C4-2B (cell line): Measurements from ENCODE around the gene DUOX1.
A peak's percentile ranks its signal among the peaks of the same experiment; 100 is the strongest.
"Not testable (repeated sequence)": the region's sequence is repeated elsewhere in the genome, so short reads cannot be mapped to it uniquely, and the experiment has no call there.

Experiments used
- H3K27ac ChIP-seq: fragments of 450-650 bp; 2 replicates; pipeline ENCODE4 v1.5.1; 2017
- ZFX ChIP-seq: fragments of 450-650 bp; IDR thresholded peaks from 2 replicates; pipeline ENCODE4 v1.6.1; 2017
- TF ChIP-seq, protein P1 (sequence below): fragments of 450-650 bp; conservative IDR thresholded peaks from 2 replicates; pipeline ENCODE4 v1.5.1; 2017; ENCODE audit warnings: mild to moderate bottlenecking

DUOX1 gene

DNA sequence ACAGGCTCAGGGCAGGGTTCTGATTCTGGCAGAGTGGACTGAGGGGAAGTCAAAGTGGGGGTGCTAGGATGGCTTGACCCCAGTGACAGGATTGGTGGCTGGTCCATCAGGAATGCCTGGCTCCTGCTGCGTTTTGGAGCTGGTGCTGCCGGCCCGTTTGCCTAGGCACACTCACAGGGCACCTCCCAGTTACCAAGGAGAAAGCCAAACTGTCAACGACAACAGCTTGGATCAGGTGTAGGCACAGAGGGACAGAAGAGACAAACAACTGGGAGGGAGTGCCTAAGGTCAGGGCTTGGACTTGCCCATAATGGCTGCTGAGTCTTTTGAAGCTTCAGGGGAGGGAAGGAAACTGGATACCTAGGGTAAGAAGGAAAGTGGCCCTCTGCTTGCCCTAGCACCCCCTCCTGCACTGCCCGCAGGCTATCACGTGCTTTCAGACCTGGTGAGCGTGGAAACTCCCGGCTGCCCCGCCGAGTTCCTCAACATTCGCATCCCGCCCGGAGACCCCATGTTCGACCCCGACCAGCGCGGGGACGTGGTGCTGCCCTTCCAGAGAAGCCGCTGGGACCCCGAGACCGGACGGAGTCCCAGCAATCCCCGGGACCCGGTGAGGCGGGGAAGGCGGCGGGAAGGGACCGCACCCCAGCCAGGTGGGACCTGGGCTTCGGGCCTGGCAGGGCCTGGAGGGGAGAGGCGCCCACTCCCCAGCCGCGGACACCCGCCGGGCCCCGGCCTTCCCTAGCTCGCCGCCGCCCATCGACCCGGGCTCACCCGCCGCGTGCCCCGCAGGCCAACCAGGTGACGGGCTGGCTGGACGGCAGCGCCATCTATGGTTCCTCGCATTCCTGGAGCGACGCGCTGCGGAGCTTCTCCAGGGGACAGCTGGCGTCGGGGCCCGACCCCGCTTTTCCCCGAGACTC, 5.1 kb downstream of the DUOX1 start:
- H3K27ac ChIP-seq, result no peak overlapping the region
- TF ChIP-seq, protein P1, sequence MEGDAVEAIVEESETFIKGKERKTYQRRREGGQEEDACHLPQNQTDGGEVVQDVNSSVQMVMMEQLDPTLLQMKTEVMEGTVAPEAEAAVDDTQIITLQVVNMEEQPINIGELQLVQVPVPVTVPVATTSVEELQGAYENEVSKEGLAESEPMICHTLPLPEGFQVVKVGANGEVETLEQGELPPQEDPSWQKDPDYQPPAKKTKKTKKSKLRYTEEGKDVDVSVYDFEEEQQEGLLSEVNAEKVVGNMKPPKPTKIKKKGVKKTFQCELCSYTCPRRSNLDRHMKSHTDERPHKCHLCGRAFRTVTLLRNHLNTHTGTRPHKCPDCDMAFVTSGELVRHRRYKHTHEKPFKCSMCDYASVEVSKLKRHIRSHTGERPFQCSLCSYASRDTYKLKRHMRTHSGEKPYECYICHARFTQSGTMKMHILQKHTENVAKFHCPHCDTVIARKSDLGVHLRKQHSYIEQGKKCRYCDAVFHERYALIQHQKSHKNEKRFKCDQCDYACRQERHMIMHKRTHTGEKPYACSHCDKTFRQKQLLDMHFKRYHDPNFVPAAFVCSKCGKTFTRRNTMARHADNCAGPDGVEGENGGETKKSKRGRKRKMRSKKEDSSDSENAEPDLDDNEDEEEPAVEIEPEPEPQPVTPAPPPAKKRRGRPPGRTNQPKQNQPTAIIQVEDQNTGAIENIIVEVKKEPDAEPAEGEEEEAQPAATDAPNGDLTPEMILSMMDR, result no peak
- TF ChIP-seq ZFX, result no peak

DNA sequence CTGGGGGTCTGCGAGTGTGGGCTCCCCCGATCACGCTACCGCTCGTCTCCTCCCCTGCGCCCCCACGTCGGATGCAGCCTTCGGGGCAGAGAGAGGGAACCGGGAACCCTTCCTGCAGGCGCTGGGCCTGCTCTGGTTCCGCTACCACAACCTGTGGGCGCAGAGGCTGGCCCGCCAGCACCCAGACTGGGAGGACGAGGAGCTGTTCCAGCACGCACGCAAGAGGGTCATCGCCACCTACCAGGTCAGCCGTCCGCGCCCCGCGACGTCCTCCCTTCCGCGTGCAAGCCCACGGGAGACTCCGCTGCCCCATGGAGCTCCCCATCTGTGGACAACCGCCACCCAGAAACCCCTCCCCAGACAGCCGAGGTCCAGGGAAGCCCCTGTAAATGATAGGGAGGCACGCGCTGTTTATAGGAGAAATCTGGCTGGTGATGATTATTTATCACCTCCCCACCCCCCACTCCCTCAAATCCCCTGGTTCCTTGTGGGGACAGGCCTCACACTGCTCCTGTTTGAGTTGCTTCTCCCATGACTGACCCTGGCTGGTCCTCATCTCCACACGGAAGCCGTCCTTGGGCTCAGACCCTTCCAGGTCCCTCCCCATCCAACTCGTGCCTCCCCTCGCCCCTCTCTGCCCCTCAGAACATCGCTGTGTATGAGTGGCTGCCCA, 6.0 kb downstream of the DUOX1 start:
- H3K27ac ChIP-seq, result not testable (repeated sequence)

DNA sequence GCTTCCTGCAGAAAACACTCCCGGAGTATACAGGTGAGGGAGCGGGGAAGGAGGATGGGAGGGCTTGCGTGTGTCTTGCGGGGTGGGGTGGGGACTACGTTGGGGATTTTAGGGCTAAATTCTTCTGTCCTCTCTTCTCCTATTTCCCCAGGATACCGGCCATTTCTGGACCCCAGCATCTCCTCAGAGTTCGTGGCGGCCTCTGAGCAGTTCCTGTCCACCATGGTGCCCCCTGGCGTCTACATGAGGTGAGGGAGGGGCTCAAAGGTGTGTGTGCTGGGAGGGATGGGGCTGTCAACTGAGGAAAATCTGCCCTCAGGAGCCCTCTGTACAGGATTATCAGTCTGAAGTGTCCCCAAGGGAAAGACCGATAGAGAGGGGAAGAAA, 6.6 kb downstream of the DUOX1 start:
- TF ChIP-seq, protein P1, result no peak
- TF ChIP-seq ZFX, result no peak

DNA sequence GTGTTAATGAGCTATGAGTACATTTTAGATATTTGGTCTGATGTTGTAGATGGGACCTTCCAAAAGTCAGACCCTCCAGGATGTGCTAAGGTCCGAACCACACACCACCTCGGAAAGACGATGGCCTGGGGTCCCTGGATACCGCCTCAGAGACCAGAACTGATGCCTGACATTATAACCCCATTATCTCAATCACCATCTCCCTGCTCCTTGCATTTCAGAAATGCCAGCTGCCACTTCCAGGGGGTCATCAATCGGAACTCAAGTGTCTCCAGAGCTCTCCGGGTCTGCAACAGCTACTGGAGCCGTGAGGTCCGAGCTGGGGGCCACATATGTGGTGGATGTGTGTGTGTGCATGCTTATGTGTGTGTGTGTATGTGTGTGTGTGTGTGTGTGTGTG, 7.9 kb downstream of the DUOX1 start:
- peak overlapping the region; percentile 83; the same call in 1 of the 2 replicates for H3K27ac ChIP-seq
- TF ChIP-seq, protein P1, result no peak
- no peak for TF ChIP-seq ZFX

More for the DNA sequence above, 6.6 kb downstream of the DUOX1 start:
- H3K27ac ChIP-seq, result no peak overlapping the region

DNA sequence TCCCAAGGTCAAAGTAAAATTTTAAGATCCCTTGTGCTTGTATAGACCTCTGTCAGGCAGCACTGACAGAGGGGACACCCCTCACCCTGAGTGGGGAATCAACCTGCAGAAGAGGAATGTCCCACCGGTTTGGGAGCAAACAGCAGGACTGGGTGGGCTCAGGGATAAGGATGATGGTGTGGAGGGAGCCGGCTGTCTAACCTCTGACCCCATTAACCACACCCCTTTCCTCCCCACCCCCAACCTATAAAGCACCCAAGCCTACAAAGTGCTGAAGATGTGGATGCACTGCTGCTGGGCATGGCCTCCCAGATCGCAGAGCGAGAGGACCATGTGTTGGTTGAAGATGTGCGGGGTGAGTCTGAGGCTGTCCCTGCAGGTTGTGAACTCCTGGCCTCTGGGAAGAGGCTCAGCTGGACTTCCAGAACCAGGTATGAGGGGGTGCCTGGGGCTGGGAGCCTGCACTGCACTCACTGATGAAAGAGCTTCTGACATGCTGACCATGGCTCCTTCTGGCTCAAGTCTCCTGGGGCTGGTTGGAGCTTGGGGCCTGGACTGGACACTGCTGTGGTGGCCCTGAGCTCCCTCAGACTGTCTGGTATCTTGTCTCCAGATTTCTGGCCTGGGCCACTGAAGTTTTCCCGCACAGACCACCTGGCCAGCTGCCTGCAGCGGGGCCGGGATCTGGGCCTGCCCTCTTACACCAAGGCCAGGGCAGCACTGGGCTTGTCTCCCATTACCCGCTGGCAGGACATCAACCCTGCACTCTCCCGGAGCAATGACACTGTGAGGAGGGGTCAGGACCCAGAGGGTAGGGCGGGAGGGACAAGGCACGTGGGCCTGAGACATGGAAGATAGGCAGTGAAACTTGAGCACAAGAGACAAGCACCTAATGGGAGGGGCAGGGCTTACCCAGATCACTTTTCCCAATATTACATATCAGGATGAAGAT, 9.3 kb downstream of the DUOX1 start:
- TF ChIP-seq, protein P1, result no peak
- TF ChIP-seq ZFX, result peak; percentile 35; the same call in 1 of the 2 replicates
- H3K27ac ChIP-seq, result peak overlapping the region; percentile 83

DNA sequence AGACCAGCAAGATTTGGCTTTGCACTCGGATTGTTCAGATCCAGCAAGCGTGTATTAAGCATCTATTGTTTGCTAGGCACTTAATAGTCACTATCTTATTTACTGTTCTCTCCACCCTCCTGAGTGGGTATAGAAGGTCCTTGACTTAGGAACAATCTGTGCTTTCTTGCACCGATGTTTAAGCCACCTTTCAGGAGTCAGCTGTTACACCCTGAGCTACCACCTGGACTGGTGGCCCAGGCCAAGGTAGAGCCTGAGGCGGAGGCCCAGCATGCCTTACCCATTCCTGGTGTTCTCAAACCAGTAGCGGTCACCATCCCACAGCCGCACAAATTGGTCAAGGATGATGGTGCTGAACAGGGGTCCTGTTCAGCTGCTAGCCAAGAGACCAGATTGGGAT, 10.0 kb downstream of the DUOX1 start:
- H3K27ac ChIP-seq, result peak overlapping the region; percentile 83
- TF ChIP-seq ZFX, result no peak
- TF ChIP-seq, protein P1, result no peak

DNA sequence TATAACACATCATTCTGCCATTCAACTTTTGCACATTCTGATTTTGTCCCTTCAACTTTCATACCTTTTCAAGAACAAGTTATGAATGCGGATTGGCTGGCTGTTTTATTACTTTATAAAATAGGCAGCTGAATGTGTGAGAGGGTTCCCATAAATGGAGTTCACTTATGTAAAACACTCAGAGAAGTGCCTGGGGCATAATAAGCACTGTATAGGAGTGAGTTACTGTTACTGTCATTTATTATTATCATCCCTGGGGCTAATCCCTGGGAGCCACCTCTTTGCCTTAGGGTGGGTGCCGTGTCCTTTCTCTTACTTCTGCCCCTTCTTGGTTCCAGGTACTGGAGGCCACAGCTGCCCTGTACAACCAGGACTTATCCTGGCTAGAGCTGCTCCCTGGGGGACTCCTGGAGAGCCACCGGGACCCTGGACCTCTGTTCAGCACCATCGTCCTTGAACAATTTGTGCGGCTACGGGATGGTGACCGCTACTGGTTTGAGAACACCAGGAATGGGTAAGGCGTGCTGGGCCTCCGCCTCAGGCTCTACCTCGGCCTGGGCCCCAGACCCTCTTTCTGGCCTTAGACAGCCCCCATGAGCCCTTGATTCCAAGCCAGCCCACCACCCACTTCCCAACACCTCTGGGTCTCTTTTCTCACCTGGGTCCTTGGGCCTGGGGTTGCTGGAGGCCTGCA, 10.9 kb downstream of the DUOX1 start:
- no peak for TF ChIP-seq ZFX
- TF ChIP-seq, protein P1, result no peak
- H3K27ac ChIP-seq, result 0 out of 2 replicates have a peak overlapping the region, but pooled peaks have one; percentile 10
